T-cell (primary cell): ENCODE results near the gene GCNT2. TPM values are rescaled to one million over a fixed set of nuclear protein-coding genes. Genes with fewer than 3 reads are reported as not detected.
A peak's percentile ranks its signal among the peaks of the same experiment; 100 is the strongest.
"Not testable (repeated sequence)": the region's sequence is repeated elsewhere in the genome, so short reads cannot be mapped to it uniquely, and the experiment has no call there.

Experiments used
- ATAC-seq, 4 experiments: fragments of 200-7000 bp in 3 of 4; fragments of 150-1000 bp in 1 of 4; cut with Tn5 transposase; replicated peaks in 1 of 4; 1 replicate in 3 of 4; 2 replicates in 1 of 4; pipeline ENCODE4 v1.10.0; 2021; ENCODE audit warnings: moderate library complexity in 3 of 4, mild to moderate bottlenecking in 2 of 4, moderate number of reproducible peaks in 1 of 4
- CTCF ChIA-PET, 2 donors: fragments of 300-600 bp; sonication (Branson Sonifier 250); formaldehyde crosslinking; loops; one replicate each; lab custom pipeline; 2022; ENCODE audit warnings: antibody characterized with exemption in 2 of 2; lab: Charles Lee
- POLR2A ChIA-PET, 2 donors: fragments of 300-600 bp; sonication (Branson Sonifier 250); formaldehyde crosslinking; loops; one replicate each; lab custom pipeline; 2022; ENCODE audit warnings: antibody characterized with exemption in 2 of 2; lab: Charles Lee
- DNase-seq, 35 experiments: peaks; one replicate each; pipeline versions ENCODE4 v3.0.0 to v3.0.0-alpha.2; 2013 to 2023
- H3K27ac ChIP-seq: one replicate; pipeline ENCODE4 v1.5.1; 2013; ENCODE audit warnings: low read length
- H3K27me3 ChIP-seq, 2 experiments: replicated peaks in 1 of 2; 1 replicate in 1 of 2; 2 replicates in 1 of 2; pipeline versions ENCODE4 v1.6.1 to v1.7.0; 2013; ENCODE audit warnings: low read length in 1 of 2, mixed read lengths in 1 of 2; ENCODE audit not compliant: control insufficient read depth in 2 of 2, insufficient read depth in 2 of 2; ENCODE audit errors: extremely low read depth in 1 of 2
- H3K36me3 ChIP-seq, 2 donors: 1 replicate in 1 of 2; 2 replicates in 1 of 2; pipeline versions ENCODE4 v1.6.1 to v1.7.0; 2013; ENCODE audit warnings: low read length in 1 of 2; ENCODE audit not compliant: control insufficient read depth in 2 of 2, insufficient read depth in 1 of 2; ENCODE audit errors: extremely low read depth in 1 of 2
- H3K4me1 ChIP-seq, 2 experiments: 1 replicate in 1 of 2; 2 replicates in 1 of 2; pipeline versions ENCODE4 v1.6.1 to v1.7.0; 2013; ENCODE audit warnings: low read length in 2 of 2, mixed read lengths in 1 of 2; ENCODE audit not compliant: insufficient read depth in 2 of 2, control insufficient read depth in 1 of 2; ENCODE audit errors: extremely low read depth in 1 of 2
- H3K4me3 ChIP-seq, 2 donors: 1 replicate in 1 of 2; 2 replicates in 1 of 2; pipeline versions ENCODE4 v1.5.1 to v1.7.0; 2013; ENCODE audit warnings: mild to moderate bottlenecking in 2 of 2, low read length in 1 of 2, moderate library complexity in 1 of 2; ENCODE audit not compliant: control insufficient read depth in 1 of 2; ENCODE audit errors: extremely low read depth in 1 of 2
- H3K9me3 ChIP-seq: 2 replicates; pipeline ENCODE4 v1.7.0; 2013
- H3K27ac Mint-ChIP-seq, 2 donors: one replicate each; pipeline ENCODE4 v1.8.0; 2020 to 2021; ENCODE audit warnings: mild to moderate bottlenecking in 2 of 2, mixed read lengths in 2 of 2
- H3K27me3 Mint-ChIP-seq, 2 donors: one replicate each; pipeline ENCODE4 v1.8.0; 2021 to 2022; ENCODE audit warnings: mixed read lengths in 2 of 2
- H3K36me3 Mint-ChIP-seq: one replicate; pipeline ENCODE4 v1.8.0; 2021; ENCODE audit warnings: mixed read lengths
- H3K4me1 Mint-ChIP-seq, 3 donors: one replicate each; pipeline ENCODE4 v1.8.0; 2020 to 2022; ENCODE audit warnings: mixed read lengths in 3 of 3, mild to moderate bottlenecking in 1 of 3
- H3K4me3 Mint-ChIP-seq, 3 donors: one replicate each; pipeline ENCODE4 v1.8.0; 2020 to 2022; ENCODE audit warnings: mild to moderate bottlenecking in 3 of 3, mixed read lengths in 3 of 3, moderate library complexity in 3 of 3
- H3K9me3 Mint-ChIP-seq, 3 donors: one replicate each; pipeline ENCODE4 v1.8.0; 2020 to 2022; ENCODE audit warnings: mixed read lengths in 3 of 3
- WGBS: methylation state at CpG from one replicate; pipeline ENCODE4 v1.1.5; 2013; ENCODE audit warnings: missing lambda C conversion rate; ENCODE audit not compliant: insufficient coverage; 5-methylcytosine and 5-hydroxymethylcytosine counted together
- total RNA-seq, 35 experiments: library from RNA in 6 of 35; stranded (reverse) in 6 of 35; fragments of 120-200 nt in 1 of 35; gene quantifications; one replicate each; pipeline versions ENCODE4 v1.2.1 to v1.2.4 and lab custom pipeline; 2013 to 2026

The GCNT2 gene
- total RNA-seq, 5 donors from 2014 or later (not counting 1 experiment from before 2014, with no cell fraction given), result 2.2 to 6.8 (median 2.9) TPM

GRCh38 chr6:10491463-10491862 is 29.7 kb upstream of the GCNT2 start:
- no peak overlapping the region for H3K27ac Mint-ChIP-seq
- H3K4me1 Mint-ChIP-seq, result peaks cover 0 to 4% (median 0%) of the 10 kb centered on the region in 3 donors
- 94% methylated on average over 28 of the region's 32 CpGs for WGBS
- H3K9me3 Mint-ChIP-seq, result no peaks in the 10 kb centered on the region
- Histone ChIP-seq H3K4me1 (no peaks in the 10 kb centered on the region), H3K36me3 (no peaks in the 10 kb centered on the region), H3K9me3 (no peaks in the 10 kb centered on the region), H3K4me3 (no peak overlapping the region), H3K27me3 (peaks cover 0 to 14% of the 10 kb centered on the region in 2 experiments), H3K27ac (no peak overlapping the region)
- H3K4me3 Mint-ChIP-seq, result no peak overlapping the region
- H3K36me3 Mint-ChIP-seq, result no peaks in the 10 kb centered on the region
- ChIA-PET CTCF (no interaction called here), POLR2A (no interaction called here)
- ATAC-seq (no peak), DNase-seq (no peak)
- peaks cover 5 to 34% of the 10 kb centered on the region in 2 donors for H3K27me3 Mint-ChIP-seq

- WGBS, result no CpG with 5 or more reads among the region's 3 CpGs
- H3K4me1 ChIP-seq, DNase-seq, POLR2A ChIA-PET, ATAC-seq, H3K36me3 Mint-ChIP-seq, H3K27ac ChIP-seq, H3K4me3 ChIP-seq, H3K9me3 Mint-ChIP-seq, H3K4me3 Mint-ChIP-seq, H3K27ac Mint-ChIP-seq, H3K4me1 Mint-ChIP-seq, H3K9me3 ChIP-seq, H3K36me3 ChIP-seq: not testable (repeated sequence)
- CTCF ChIA-PET, result interaction anchor here in 1 of 2 donors (0.8 kb wide), 1 partner anchor 10 kb away, joined by 3 read pairs; no protein-coding TSS in a partner anchor
- peaks cover 8 to 34% of the 10 kb centered on the region in 2 donors for H3K27me3 Mint-ChIP-seq
- peaks cover 0 to 13% of the 10 kb centered on the region in 2 experiments for H3K27me3 ChIP-seq
Measured at GRCh38 chr6:10491905-10492304, 29.2 kb upstream of the GCNT2 start.

DNA sequence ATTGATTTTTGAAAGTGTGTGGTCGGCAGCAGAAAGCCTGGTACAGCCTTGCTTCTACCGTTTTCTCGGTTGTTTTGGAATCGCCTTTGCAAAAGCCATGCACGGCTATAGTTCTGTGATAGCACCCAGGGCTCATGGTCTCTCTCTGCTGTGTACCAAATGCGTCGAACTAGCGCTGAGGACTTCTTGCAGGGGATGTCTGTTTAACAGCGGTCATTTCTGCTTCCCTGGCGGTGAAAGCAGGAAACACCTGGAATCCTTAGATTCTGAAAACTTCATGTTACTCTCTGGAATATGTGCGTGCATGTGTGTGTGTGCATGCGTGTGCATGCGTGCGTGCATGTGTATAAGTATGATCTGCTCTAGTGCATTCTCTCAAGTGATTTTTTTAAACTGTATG is 26.1 kb upstream of the GCNT2 start:
- no peak overlapping the region for H3K27ac ChIP-seq
- DNase-seq (no peak), ATAC-seq (no peak)
- H3K27me3 ChIP-seq, result peaks cover 0 to 22% of the 10 kb centered on the region in 2 experiments
- ChIA-PET CTCF (no interaction called here), POLR2A (no interaction called here)
- peaks cover 18 to 23% of the 10 kb centered on the region in 2 donors for H3K27me3 Mint-ChIP-seq
- H3K36me3 Mint-ChIP-seq, result no peaks in the 10 kb centered on the region
- H3K9me3 ChIP-seq, result no peaks in the 10 kb centered on the region
- no peak overlapping the region for H3K4me3 Mint-ChIP-seq
- WGBS, result 7% methylated on average over 10 of the region's 14 CpGs
- no peaks in the 10 kb centered on the region for H3K9me3 Mint-ChIP-seq
- no peaks in the 10 kb centered on the region for H3K36me3 ChIP-seq
- H3K4me3 ChIP-seq, result no peak overlapping the region
- no peaks in the 10 kb centered on the region for H3K4me1 ChIP-seq
- peaks cover 0 to 4% (median 0%) of the 10 kb centered on the region in 3 donors for H3K4me1 Mint-ChIP-seq
- no peak overlapping the region for H3K27ac Mint-ChIP-seq

GRCh38 chr6:10505529-10505928 is 15.6 kb upstream of the GCNT2 start:
- no peak for DNase-seq
- H3K27me3 Mint-ChIP-seq, result peaks cover 17 to 22% of the 10 kb centered on the region in 2 donors
- no peaks in the 10 kb centered on the region for H3K36me3 Mint-ChIP-seq
- H3K27ac Mint-ChIP-seq, result no peak overlapping the region
- Histone ChIP-seq H3K4me3 (no peak overlapping the region), H3K36me3 (no peaks in the 10 kb centered on the region), H3K27me3 (peaks cover 0 to 10% of the 10 kb centered on the region in 2 experiments), H3K4me1 (no peaks in the 10 kb centered on the region), H3K27ac (no peak overlapping the region), H3K9me3 (no peaks in the 10 kb centered on the region)
- no peaks in the 10 kb centered on the region for H3K9me3 Mint-ChIP-seq
- no peak for ATAC-seq
- H3K4me1 Mint-ChIP-seq, result peaks cover 2% of the 10 kb centered on the region in 3 donors
- 89% methylated on average over 4 of the region's 6 CpGs for WGBS
- no peak overlapping the region for H3K4me3 Mint-ChIP-seq
- CTCF ChIA-PET, result interaction anchor here in 1 of 2 donors (0.6 kb wide), 1 partner anchor 296 kb away, joined by 3 read pairs; no protein-coding TSS in a partner anchor
- POLR2A ChIA-PET, result interaction anchor here in 1 of 2 donors (0.6 kb wide), 1 partner anchor 291 kb away, joined by 6 read pairs; no protein-coding TSS in a partner anchor

DNA sequence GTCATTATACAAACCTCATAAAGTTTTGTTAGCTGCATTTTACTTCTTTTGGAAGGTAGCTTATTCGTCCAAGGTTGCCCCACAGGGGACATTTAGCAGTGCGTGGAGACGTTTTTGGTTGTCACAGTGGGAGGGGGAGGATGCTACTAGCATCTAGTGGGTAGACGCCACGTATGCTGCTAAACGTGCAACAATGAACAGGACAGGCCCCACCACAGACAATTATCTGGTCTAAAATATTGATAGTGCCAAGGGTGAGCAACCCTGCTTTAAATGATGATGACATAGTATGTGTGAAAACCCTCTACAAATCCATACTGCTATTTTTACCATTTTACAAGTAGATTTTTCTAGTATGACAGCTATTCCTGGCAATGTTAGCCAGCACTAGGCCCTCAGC is 13.9 kb upstream of the GCNT2 start:
- H3K4me3 Mint-ChIP-seq, result no peak overlapping the region
- H3K27ac ChIP-seq, result no peak overlapping the region
- H3K4me1 ChIP-seq, result no peaks in the 10 kb centered on the region
- H3K27ac Mint-ChIP-seq, result no peak overlapping the region
- H3K9me3 ChIP-seq, result no peaks in the 10 kb centered on the region
- H3K36me3 ChIP-seq, result no peaks in the 10 kb centered on the region
- WGBS, result no CpG with 5 or more reads among the region's 6 CpGs
- H3K4me1 Mint-ChIP-seq, result peaks cover 3 to 6% (median 5%) of the 10 kb centered on the region in 3 donors
- H3K4me3 ChIP-seq, result no peak overlapping the region
- CTCF ChIA-PET, result interaction anchor here in 1 of 2 donors (0.7 to 1.2 kb wide), 2 partner anchors 12 to 296 kb away, joined by 4 to 8 read pairs; no protein-coding TSS in a partner anchor
- H3K27me3 ChIP-seq, result peaks cover 0 to 10% of the 10 kb centered on the region in 2 experiments
- H3K9me3 Mint-ChIP-seq, result no peaks in the 10 kb centered on the region
- H3K36me3 Mint-ChIP-seq, result no peaks in the 10 kb centered on the region
- DNase-seq, result no peak
- H3K27me3 Mint-ChIP-seq, result peaks cover 12% of the 10 kb centered on the region in 2 donors
- POLR2A ChIA-PET, result no interaction called here
- peak in 1 of 4 experiments; percentile 18 for ATAC-seq

- Histone ChIP-seq H3K4me3 (no peak overlapping the region), H3K27ac (no peak overlapping the region), H3K36me3 (no peaks in the 10 kb centered on the region), H3K27me3 (peaks cover 0 to 7% of the 10 kb centered on the region in 2 experiments), H3K4me1 (no peaks in the 10 kb centered on the region), H3K9me3 (no peaks in the 10 kb centered on the region)
- no peak for ATAC-seq
- Mint-ChIP-seq H3K4me3 (no peak overlapping the region), H3K9me3 (no peaks in the 10 kb centered on the region), H3K36me3 (no peaks in the 10 kb centered on the region), H3K4me1 (peaks cover 3 to 6% (median 5%) of the 10 kb centered on the region in 3 donors), H3K27me3 (peaks cover 8% of the 10 kb centered on the region in 2 donors), H3K27ac (no peak overlapping the region)
- ChIA-PET CTCF (interaction anchor here in 1 of 2 donors (1.2 kb wide), 1 partner anchor 295 kb away, joined by 4 read pairs; no protein-coding TSS in a partner anchor), POLR2A (no interaction called here)
- DNase-seq, result no peak
- no CpG with 5 or more reads among the region's 5 CpGs for WGBS
Measured at GRCh38 chr6:10507715-10508114, 13.4 kb upstream of the GCNT2 start.
